DMS153 (cell line): ENCODE results near the gene SCGB3A2.
A peak's percentile ranks its signal among the peaks of the same experiment; 100 is the strongest.

Experiments
- DNase-seq: peaks from one replicate; lab custom pipeline; 2025; lab: John Stamatoyannopoulos, UW

Gene SCGB3A2, protein sequence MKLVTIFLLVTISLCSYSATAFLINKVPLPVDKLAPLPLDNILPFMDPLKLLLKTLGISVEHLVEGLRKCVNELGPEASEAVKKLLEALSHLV

DNA sequence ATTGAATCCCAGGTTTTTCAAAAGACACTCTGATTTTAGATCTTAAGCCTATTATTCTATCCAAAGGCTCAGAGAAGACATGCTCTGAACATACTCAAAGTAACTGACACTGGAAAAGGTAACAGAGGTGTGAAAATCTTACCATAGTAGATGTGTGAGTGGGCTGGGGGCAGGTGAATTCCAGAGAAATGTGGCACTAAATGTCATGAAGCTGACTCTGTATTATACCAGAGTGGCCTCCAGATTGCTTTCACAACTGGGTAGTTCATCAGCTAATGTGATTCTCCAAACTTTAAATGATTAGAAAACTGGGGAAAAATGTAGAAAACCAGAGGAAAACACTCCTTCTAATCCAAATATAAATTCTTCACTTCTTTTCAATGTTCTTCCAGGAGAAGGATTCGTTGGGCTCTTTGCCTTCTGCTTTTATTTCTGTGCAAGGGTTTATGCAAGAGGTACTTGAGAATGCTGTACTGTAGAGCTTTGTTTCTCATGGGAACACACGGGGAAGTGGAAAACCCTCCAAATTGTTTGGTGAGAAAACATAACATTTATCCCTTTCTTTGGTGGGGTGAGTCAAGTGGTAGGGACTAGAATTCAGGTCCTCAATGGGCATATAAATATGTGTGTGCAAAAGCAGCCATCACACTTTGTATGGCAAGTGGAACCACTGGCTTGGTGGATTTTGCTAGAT lies at the start of gene SCGB3A2:
Gene SCGB3A2 (plus strand): TSS at position 646 of the 694 bp plus-strand sequence. CDS start 93 bp downstream, outside the sequence.
- no peak for DNase-seq

DNA sequence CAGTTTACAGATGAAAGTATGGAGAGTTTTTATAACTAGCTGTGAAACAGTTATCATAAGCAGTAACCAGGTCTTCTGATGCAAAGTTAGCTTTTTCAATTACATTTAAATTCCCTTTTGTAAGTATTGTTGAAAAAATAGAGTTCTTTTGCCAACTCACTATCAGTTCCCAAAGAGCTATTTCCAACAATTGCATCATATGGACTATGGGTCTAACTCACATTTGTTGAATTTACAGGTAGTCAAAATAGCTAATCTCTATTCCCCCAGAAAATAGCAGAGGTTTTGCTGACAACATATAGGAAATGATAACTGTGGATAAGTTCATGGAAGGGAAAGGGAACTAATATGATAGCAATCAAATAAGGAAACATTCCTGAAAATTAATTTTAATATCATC lies 48.5 kb upstream of the SCGB3A2 start:
- DNase-seq = no peak

DNA sequence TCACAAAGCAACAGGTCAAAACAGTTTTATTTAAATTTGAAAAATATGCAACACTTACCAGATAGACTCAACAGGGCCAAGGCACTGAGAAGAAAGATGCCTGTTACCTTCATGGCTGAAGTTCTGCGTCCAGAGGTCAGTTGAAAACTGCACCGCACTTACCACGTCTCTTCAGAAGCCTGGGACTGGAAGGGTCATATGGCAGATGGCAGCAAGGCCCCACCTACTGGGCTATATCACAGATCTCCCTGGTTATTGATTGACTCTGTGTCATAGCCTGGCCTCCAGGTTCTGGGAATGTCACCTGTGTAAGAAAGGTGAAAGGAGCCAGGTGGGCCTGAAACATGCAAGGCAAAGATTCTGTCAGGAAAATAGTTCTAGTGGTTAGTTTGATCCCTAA lies 47.0 kb upstream of the SCGB3A2 start, which contains the start of gene SPINK1:
Gene SPINK1 (minus strand): TSS at position 207 of the 400 bp plus-strand sequence. CDS start 94 bp downstream, at position 113.
- no peak for DNase-seq

DNA sequence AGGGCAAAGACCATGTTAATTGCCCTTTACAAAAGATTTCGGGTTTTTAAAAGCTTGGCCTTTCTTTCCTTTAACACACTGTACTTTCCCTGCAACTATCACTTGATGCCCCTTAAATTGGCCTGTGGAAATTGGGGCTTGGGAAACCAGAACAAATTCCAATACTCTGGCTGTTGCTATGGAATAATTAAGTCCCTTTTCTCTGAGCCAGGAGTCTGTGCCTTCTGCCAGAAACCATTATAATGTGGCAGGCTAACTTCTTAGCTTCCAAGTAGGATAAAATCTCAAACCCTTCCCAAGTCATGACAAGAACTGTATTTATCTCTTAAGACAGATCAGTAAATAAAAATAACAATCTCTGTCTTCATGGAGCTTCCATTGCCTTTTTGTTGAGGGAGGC lies 46.0 kb upstream of the SCGB3A2 start:
- DNase-seq = no peak

DNA sequence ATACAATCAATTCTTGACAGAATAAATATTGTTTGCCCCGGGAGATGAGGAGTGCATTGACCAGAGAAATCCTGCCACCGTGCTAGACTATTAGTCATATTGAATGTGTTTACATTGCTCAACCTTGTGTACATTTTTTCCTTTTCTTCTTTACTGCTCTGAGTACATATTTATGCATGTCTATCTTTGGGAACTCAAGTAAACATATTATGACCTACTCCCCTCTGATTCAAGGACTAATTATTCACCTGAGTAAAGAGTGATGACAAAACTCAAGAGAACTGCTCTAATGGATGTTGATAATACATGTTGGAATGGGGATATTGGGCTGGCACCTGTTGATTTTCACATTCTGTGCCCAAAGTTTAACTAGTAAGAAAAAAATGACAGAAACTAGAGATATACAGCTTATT lies 43.1 kb upstream of the SCGB3A2 start:
- peak; percentile 47 for DNase-seq

DNA sequence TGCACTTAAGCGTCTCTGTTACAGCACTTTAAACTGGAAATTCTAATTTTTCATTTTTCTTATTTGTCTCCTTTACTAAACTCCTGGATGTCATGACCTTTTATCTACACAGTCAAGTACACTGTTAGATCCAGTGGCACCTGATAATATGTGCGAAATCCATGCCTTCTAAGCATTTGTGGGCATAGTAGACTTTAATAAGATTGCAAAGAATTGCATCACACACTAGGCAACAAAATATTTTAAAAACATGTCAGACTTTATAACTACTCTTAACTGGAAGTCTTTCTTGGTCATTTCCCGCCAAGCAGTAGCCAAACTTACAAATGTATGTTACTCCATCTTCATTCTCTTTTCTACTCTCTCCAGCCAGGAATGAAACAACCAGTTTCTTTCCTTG lies 42.1 kb upstream of the SCGB3A2 start:
- DNase-seq = no peak

DNA sequence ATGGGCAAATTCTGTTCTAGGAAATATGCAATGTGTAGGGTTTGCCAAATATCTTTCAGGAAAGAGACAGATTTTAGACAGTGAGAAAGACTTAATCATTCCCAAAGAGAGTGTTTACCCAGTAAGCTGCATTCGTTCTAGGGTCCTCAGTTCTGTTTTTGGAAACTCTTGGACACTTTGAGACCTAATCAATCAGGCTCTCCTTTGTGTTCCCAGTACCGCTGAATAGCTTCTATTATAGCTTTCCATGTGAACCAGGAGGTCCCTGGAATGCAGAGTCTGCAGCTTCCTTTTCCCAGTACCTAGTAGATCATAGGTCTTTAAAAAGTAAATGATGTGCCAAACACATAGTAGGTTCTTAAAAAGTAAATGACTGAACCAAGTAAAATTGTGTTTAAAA lies 35.6 kb upstream of the SCGB3A2 start:
- DNase-seq = no peak

DNA sequence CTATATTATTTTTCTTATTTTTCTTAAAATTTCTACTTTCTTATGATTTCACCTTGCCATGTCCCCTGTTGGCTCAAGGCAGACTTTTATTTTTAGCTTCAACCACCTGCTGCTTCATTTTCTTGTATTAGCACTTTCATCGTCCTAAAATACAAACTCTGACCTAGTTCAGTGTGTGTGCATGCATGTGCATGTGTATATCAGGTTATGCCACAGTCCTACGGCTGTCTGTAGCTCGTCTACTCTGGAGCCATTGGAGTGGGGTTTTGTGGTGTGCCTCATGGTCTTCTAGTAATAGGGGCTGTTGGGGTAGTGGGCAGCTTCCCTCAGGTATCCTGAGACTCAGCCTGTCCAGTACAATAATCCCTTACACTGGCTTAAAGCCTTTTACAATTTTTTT lies 33.7 kb upstream of the SCGB3A2 start:
- no peak for DNase-seq

DNA sequence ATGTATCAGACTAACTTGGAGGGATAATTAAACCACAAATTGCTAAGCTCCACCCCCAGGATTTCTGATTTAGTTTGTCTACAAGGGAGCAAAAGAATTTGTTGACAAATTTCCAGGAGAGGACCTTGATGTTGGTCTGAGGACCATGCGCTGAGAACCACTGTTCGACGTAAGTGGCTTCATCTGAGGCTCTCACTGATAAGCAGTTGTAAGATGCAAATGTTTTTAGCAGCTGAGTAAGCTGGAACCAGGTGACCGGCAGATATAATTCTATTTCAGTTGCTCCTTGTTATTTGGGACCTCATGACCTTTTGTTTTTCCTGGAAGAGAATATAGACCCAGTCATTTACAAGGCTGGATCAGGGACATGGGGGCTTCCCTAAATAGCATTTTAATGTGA lies 32.9 kb upstream of the SCGB3A2 start:
- DNase-seq = no peak

DNA sequence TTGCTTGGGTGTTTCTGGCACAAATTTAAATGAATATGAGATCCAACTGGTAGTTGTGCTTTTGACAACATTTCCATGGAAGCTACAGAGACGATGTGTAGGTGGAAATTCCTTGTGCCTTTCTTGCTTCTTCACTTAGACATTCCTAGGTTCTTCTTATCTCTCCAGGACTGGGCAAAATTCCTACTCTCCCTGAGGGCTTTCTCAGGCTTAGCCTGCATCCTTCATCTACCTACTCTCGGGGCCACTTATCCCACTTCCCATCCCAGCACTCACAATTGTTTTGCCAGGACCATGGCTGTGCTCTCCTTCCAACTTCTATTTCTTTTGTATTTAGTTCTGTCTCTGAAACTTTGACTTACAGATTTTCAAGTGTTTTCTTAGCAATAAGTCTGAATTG lies 29.3 kb upstream of the SCGB3A2 start:
- DNase-seq = no peak

DNA sequence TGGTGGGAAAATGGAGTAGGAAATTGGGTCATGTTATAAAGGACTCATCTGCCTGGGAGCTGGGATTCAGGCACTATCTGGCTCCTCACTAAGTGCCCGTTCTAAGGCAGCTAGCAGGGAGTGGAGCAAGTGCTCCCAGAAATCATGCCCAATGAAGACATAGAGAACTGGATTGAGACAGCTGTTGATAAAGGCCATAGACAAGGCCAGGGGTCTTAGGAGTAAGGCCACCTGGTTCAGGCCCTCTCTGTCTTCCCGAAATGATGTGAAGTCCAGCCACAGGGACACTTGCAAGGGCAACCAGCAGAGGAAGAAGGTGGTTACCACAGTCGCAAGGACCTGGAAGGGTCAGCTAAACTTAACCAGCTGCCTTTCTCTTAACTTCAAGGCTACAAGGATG lies 26.9 kb upstream of the SCGB3A2 start:
- no peak for DNase-seq

DNA sequence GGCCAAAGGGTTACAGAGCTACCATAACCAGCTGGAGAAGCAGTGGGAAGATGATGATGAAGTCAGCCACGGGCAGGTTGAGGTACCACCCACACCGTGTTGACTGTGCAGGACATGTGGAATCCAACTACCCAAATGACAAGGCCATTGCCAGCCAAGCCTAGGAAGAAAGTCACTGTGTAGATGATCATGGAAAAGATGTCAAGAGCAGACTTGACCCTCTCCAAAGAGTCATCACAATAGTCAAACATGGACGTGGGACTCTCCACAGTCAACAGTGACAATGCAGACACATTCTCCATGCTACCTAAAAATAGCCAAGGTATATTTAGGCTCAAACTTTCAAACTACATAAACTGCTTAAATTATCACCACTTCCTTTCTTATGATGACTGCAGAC lies 26.1 kb upstream of the SCGB3A2 start:
- no peak for DNase-seq

DNA sequence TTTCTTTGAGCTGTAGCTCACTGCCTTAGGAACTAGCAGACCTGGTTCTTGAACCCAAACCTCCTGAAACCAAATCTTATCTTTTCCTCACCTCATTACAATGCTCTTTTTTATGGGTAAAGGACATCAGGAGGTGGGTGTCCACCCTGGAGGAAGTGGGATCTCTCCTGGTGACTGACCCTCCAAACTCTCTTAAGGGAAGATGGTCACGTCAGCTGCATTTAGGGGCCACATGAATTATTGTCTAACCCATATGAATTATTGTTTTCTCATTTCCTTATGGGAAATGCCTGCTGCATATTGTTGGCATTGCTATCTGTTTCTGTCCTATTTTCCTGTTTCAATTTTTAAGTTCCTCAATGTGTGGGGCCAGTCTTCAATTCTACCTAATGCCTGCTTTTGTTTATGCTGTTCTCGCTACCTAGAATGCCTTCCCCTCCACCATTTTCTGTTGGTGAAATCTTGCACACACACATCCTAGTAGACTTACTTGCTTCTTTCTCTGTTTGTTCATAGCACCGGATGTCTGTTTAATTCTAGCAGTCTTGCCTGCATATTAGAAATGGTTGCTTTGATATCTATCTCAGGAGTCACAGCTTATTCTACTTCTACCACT lies 25.0 kb upstream of the SCGB3A2 start:
- DNase-seq = no peak

DNA sequence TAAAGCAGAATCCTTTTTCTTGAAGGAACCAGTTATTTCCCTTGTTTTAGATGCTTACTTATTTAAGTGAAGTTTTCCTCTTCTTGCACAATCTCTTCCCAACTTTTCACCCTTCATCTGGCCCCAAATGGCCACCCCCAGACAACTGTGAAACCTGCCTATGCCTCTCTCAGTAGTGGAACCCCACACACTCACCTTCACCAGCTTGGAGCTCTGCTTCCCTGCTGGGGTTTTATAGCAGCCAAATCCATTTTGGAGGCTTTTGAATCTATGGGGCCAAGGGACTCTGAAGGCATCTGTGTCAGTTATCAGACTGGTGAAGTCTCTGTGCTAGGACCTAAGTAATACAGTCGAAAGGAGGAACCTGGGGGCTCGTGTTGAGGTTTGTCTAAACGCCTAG lies 24.2 kb upstream of the SCGB3A2 start:
- DNase-seq = no peak

DNA sequence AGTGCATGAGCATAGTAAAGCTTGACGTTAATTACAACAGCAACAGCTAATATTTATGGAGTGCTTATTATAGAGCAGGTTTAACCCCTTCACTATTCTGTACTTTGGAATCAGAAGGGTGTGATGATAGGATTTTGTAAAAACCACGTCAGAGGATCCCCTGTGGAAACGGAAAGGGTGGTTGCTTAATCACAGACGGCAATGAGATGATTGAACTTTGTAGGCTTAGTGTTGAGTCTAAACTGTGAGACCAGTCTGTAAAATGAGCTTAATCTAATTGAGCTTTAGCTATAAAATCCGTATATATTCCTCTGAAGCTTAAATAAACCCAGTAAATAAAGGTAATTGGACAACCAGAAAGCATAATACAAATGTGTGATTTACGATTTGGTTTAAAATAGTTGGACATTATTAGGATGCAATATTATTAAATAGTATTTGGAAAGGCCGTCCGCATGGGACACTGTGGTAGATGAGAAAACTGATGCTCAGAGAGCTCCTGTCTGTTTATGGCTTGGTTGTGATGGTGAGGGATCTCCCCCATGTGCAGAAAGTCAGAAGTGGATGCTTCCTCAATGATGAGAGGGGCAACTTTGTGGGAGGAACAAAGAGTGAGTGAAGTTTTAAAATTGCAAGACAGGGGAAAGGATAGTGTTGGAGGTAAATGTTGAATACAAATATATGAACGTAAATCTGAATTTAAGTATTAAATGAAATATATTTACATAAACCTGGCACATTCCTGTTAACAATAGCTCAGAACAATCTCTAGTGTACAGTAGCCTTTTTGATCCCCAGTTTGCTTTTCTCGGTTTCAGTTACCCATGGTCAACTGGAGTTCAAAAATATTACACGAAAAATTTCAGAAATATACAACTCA lies 23.4 kb upstream of the SCGB3A2 start:
- DNase-seq = no peak

DNA sequence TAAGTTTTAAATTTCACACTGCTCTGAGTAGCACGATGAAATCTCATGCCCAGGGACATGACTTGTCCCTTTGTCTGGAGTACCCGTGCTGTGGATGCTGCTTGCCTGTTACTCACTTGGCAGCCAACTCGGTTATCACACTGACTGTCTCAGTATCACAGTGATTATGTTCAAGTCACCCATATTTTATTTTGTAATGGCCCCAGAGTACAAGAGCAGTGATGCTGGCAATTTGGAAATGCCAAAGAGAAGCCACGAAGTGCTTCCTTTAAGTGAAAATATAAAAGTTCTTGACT lies 22.8 kb upstream of the SCGB3A2 start:
- DNase-seq = no peak

DNA sequence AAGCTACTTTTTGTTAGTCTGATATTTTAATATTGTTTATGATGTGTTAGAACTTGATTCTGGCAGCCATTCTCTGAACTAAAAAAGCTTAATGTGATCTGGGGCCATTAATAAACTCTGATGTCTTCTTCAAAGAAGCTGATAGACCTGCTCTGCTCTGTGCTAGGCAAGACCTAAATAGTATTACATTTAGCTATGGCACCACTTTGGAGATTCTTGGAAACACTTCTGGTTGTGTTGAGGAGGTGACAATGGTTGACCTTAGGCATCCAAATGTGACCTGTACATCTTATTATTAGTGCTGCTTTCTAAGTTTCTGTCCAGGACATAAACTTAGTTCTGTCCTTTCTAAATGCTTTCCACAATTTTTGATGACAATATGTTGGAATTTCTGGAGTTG lies 21.7 kb upstream of the SCGB3A2 start:
- DNase-seq = no peak

DNA sequence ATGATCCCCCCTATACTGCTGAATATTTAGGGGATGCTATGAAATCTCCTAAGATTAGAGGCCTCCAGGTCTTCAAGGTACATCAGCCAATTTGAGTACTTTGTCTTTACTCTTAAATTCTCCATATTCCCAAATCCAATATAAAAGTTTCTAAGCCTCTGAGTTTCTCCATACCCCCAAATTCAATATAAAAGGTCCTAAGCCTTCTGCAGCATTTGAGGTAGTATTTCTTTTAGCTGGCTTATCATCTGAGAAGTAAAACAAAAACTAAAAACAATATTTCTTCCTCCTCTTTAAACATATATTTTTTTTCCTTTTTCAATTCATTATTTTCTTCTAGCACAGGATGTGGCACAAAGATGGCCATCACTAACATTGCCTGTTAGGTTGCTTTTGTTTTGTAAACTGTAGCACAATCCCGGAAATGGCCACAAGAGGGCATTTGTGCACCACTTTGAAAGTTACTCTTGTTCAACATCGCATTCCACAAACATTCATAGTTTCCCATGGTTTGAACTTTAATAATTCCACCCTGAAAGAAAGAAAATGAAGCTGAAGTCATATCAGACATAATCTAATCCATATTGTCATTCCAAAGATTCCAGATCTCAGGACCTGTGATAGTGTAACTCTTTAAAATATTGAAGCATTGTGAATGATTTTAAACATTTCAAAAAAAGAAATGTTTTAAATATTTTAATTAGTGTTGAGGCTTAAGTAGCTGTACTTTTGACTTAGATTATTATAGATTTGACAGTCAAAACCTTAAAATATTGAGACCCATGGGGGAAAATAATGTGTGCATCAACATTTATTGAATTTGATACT lies 21.0 kb upstream of the SCGB3A2 start:
- DNase-seq = no peak

DNA sequence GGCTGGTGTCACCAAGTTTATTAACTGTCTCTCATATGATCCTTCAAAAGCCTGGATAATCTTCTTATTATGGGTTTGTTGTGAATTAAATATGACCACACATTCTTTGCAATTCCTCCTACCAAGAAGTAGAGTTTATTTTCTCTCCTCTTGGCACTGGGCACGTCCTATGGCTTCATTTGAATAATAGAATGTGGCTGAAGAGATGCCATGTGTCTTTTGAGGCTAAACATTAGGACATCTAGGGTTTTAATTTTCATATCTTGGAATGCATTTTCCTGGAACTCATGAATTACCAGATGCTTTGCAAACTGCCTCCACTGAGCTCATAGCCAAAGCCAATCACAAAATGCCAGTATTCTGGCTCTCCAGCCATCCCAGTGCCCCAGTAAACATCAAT lies 19.9 kb upstream of the SCGB3A2 start:
- DNase-seq = no peak

DNA sequence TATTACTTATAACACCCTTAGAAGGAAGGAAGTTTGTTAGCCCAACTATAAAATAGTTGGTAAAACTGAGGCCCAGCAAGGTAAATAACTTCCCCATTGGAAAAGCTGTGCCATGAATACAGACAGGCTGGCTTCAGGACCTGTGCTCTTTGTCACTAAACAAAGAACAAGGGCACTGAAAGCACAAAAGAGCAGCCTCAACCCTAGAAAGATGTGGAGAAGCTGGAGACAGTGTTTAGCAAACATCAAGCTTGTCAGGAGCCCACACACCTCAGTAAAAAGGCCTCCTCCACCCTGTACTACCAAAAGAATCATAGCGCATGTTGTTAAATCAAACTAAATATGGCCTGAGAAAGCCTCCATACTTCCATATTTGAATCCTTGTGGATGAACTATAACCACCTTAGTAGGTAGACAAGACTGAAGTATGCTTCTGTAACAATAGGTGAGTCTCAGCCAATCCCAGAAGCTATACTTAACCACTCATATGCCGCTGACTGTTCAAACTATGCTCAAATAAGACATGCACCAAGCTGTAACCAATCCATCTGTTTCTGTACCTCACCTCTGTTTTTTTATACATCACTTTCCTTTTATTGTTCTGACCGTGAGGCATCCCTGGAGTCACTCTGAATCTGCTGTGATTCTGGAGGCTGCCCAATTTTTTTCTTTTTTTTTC lies 18.4 kb upstream of the SCGB3A2 start:
- no peak for DNase-seq

DNA sequence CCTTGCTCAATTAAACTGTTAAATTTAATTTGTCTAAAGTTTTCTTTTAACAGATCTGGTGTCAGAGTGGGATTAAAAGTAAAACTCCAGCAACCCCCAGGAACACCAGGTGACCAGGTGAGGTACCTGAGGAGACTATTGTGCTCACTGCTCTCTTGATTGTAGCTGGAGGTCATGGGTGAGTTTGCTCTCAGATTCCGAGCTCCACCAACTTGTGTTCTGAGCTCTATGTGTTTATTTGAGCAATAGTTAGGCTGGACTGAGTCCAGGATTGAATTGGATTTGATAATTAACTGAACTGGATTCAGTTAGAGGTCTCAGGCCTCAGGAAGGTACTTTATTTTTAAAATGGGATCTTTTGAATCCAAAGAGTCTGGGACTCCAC lies 17.9 kb upstream of the SCGB3A2 start:
- DNase-seq = no peak
